Measurements from ENCODE around the gene CLSTN1. TPM values are rescaled to one million over a fixed set of nuclear protein-coding genes. Genes with fewer than 3 reads are reported as not detected.

CLSTN1 gene
- total and polyA plus RNA-seq, 2 donors from 2014 or later = 114 to 158 TPM

DNA sequence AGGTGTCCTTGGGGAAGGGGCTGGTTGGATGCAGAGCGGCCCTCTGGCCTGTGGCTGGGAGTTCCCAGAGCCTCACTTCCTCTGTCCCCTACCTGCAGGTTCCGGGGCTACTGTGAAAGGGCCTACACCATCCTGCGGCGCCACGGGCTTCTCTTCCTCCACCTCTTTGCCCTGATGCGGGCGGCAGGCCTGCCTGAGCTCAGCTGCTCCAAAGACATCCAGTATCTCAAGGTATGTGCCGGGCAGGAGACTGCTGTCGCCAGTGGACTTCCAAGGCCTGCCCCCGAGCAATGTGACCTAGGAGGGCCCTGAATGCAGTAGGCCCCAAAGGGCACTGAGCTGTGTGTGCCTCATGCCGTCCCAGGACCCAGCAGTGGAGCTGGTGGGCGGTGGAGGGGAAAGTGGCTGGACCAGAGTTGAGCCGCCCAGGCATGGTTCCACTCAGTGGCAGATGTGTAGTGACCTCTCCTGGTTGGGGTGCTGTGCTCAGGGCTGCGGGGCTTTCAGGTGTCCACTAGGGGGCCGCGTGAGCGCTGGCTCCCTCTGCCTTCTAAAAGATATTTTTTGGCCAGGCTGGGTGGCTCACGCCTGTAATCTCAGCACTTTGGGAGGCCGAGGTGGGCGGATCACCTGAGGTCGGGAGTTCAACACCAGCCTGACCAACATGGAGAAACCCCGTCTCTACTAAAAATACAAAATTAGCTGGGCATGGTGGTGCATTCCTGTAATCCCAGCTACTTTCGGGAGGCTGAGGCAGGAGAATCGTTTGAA lies 98.9 kb downstream of the CLSTN1 start:
- intact Hi-C loops (cut with DNase I) = loop anchor here (10.0 kb wide), 1 partner anchor 140 kb away; no protein-coding TSS in a partner anchor
- no peak for FAIRE-seq
- Histone ChIP-seq H3K4me1 (ENCODE audit: control insufficient read depth in 2 of 3, insufficient read depth in 2 of 3, low read depth in 1 of 3, low read length in 3 of 3) (no peaks in the 10 kb centered on the region), H3K27me3 (ENCODE audit: control insufficient read depth, insufficient read depth, low read length) (no peaks in the 10 kb centered on the region), H3K9me3 (ENCODE audit: control insufficient read depth in 2 of 3, insufficient read depth in 1 of 3, low read length in 3 of 3) (peaks cover 0 to 3% (median 0%) of the 10 kb centered on the region in 3 donors), H3K27ac (ENCODE audit: low read depth in 2 of 2, low read length in 2 of 2) (no peak overlapping the region), H3K9ac (ENCODE audit: low read length in 3 of 3) (no peak overlapping the region), H3K36me3 (ENCODE audit: control insufficient read depth in 2 of 3, insufficient read depth in 3 of 3, low read length in 3 of 3) (peaks cover 3 to 23% (median 8%) of the 10 kb centered on the region in 3 donors), H3K4me3 (ENCODE audit: low read length in 3 of 3) (no peak overlapping the region)
- TF ChIP-seq, protein P1, sequence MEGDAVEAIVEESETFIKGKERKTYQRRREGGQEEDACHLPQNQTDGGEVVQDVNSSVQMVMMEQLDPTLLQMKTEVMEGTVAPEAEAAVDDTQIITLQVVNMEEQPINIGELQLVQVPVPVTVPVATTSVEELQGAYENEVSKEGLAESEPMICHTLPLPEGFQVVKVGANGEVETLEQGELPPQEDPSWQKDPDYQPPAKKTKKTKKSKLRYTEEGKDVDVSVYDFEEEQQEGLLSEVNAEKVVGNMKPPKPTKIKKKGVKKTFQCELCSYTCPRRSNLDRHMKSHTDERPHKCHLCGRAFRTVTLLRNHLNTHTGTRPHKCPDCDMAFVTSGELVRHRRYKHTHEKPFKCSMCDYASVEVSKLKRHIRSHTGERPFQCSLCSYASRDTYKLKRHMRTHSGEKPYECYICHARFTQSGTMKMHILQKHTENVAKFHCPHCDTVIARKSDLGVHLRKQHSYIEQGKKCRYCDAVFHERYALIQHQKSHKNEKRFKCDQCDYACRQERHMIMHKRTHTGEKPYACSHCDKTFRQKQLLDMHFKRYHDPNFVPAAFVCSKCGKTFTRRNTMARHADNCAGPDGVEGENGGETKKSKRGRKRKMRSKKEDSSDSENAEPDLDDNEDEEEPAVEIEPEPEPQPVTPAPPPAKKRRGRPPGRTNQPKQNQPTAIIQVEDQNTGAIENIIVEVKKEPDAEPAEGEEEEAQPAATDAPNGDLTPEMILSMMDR (IDR thresholded peaks at IDR 0.05; ENCODE audit: borderline replicate concordance, extremely low read depth, insufficient read depth) = peak; percentile 72
- peak; percentile 17 to 79 (median 39) for DNase-seq

DNA sequence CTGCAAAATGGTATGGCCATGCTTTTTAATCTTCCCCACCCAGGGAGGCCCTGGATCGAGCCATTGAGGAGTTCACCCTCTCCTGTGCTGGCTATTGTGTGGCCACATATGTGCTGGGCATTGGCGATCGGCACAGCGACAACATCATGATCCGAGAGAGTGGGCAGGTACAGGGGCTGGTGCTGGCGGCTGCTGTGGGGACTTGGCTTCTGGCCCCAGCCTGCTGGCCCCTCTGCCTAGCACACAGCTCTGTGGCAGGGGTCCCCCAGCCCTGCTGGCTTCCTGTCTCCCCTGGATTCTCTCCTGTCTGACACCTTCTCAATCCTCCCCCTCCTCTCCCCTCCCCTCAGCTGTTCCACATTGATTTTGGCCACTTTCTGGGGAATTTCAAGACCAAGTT lies 99.8 kb downstream of the CLSTN1 start:
- Histone ChIP-seq H3K27ac (ENCODE audit: low read depth in 2 of 2, low read length in 2 of 2) (no peak overlapping the region), H3K9ac (ENCODE audit: low read length in 3 of 3) (no peak overlapping the region), H3K36me3 (ENCODE audit: control insufficient read depth in 2 of 3, insufficient read depth in 3 of 3, low read length in 3 of 3) (peaks cover 1 to 18% (median 8%) of the 10 kb centered on the region in 3 donors), H3K4me3 (ENCODE audit: low read length in 3 of 3) (no peak overlapping the region), H3K4me1 (ENCODE audit: control insufficient read depth in 2 of 3, insufficient read depth in 2 of 3, low read depth in 1 of 3, low read length in 3 of 3) (peaks cover 0 to 2% (median 0%) of the 10 kb centered on the region in 3 donors), H3K27me3 (ENCODE audit: control insufficient read depth, insufficient read depth, low read length) (no peaks in the 10 kb centered on the region), H3K9me3 (ENCODE audit: control insufficient read depth in 2 of 3, insufficient read depth in 1 of 3, low read length in 3 of 3) (peaks cover 0 to 3% (median 0%) of the 10 kb centered on the region in 3 donors)
- intact Hi-C loops (cut with DNase I) = loop anchor here (10.0 kb wide), 1 partner anchor 141 kb away; no protein-coding TSS in a partner anchor
- TF ChIP-seq, protein P1 (IDR thresholded peaks at IDR 0.05; ENCODE audit: borderline replicate concordance, extremely low read depth, insufficient read depth) = no peak
- no peak for DNase-seq
- no peak for FAIRE-seq

DNA sequence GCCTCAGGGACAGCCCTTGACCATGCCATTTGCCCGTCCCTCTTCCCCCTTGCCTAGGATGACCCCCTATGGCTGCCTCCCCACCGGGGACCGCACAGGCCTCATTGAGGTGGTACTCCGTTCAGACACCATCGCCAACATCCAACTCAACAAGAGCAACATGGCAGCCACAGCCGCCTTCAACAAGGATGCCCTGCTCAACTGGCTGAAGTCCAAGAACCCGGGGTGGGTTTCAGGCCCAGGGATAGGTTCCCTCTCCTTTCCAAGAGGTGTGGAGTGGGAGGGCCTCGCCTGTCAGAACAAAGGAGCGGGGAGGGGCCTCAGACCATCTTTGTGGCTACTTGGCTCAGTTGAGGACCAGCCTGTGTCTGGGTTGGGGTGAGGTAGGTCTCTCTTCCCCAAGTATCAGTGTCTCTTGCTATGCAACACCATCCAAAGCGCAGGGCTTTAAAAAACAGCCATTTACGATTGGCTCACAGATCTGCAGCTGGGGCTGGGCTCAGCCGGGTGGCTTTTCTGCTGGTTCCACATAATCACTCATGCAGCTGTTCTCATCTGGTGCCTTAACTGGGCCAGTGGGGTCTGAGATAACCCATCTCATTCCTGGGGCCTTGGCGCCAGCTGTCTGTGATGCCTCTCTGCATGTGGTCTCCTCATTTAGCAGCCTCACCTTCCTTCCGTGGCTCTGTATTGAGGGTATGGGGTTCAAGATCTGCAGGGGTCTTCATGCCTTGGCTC lies 100.5 kb downstream of the CLSTN1 start:
- H3K27me3 ChIP-seq (ENCODE audit: control insufficient read depth, insufficient read depth, low read length) = no peaks in the 10 kb centered on the region
- no peak overlapping the region for H3K4me3 ChIP-seq (ENCODE audit: low read length in 3 of 3)
- H3K9me3 ChIP-seq (ENCODE audit: control insufficient read depth in 2 of 3, insufficient read depth in 1 of 3, low read length in 3 of 3) = peaks cover 0 to 3% (median 0%) of the 10 kb centered on the region in 3 donors
- no peak overlapping the region for H3K9ac ChIP-seq (ENCODE audit: low read length in 3 of 3)
- FAIRE-seq (no peak), DNase-seq (no peak)
- no peak overlapping the region for H3K27ac ChIP-seq (ENCODE audit: low read depth in 2 of 2, low read length in 2 of 2)
- peaks cover 0 to 14% (median 8%) of the 10 kb centered on the region in 3 donors for H3K36me3 ChIP-seq (ENCODE audit: control insufficient read depth in 2 of 3, insufficient read depth in 3 of 3, low read length in 3 of 3)
- H3K4me1 ChIP-seq (ENCODE audit: control insufficient read depth in 2 of 3, insufficient read depth in 2 of 3, low read depth in 1 of 3, low read length in 3 of 3) = peaks cover 0 to 6% (median 0%) of the 10 kb centered on the region in 3 donors
- TF ChIP-seq, protein P1 (IDR thresholded peaks at IDR 0.05; ENCODE audit: borderline replicate concordance, extremely low read depth, insufficient read depth) = no peak
- intact Hi-C loops (cut with DNase I) = loop anchor here (10.0 kb wide), 1 partner anchor 142 kb away; no protein-coding TSS in a partner anchor
